ENCODE measurements around the gene AP2A1.

The AP2A1 gene

GRCh38 chr19:49856574-49857021, 89.8 kb downstream of the AP2A1 start:
- peaks cover 6% of the 10 kb centered on the region for H3K4me1 ChIP-seq (ENCODE audit: control insufficient read depth, insufficient read depth, low read length)
- H3K9ac ChIP-seq (ENCODE audit: low read depth, low read length): no peak overlapping the region
- H3K27me3 ChIP-seq (ENCODE audit: control insufficient read depth, insufficient read depth, low read length): no peaks in the 10 kb centered on the region
- no peak overlapping the region for H3K4me3 ChIP-seq (ENCODE audit: low read depth, low read length)
- peaks cover 59% of the 10 kb centered on the region for H3K36me3 ChIP-seq (ENCODE audit: control insufficient read depth, insufficient read depth, low read length)
- H3K9me3 ChIP-seq (ENCODE audit: control insufficient read depth, insufficient read depth, low read length): no peaks in the 10 kb centered on the region

Measured in iPS-15b (cell line).